ENCODE measurements around the gene OR4C13. TPM values are rescaled to one million over a fixed set of nuclear protein-coding genes. Genes with fewer than 3 reads are reported as not detected.
A peak's percentile ranks its signal among the peaks of the same experiment; 100 is the strongest.
"Not testable (repeated sequence)": the region's sequence is repeated elsewhere in the genome, so short reads cannot be mapped to it uniquely, and the experiment has no call there.

OR4C13 gene
- total RNA-seq, result not detected

DNA sequence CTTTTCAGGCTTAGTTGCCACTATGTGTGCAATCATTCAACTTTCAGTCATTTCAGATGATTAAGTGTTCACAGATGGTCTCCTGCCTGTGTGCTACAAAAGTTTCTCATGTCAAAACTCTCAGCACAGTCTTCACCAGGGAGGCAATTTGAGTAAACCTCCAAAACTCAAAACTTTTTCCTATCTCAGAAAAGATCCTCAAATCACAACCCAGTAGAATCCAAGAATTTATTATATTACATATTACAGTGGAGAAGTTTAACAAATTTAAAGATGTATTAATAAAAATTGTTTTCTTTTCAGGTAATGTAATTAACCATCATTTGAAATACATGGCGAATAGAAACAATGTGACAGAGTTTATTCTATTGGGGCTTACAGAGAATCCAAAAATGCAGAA, at the start of gene OR4C13:
OR4C13 (plus strand) TSS at position 301 of the 400 bp plus-strand sequence; CDS start at position 333, 32 bp downstream.
- ChIA-PET CTCF (no interaction called here), POLR2A (no interaction called here)
- Mint-ChIP-seq H3K36me3 (ENCODE audit: low read depth) (no peaks in the 10 kb centered on the region), H3K27ac (no peak within 1 kb of the TSS), H3K4me1 (ENCODE audit: low read depth) (no peaks in the 10 kb centered on the region), H3K27me3 (ENCODE audit: low read depth) (no peaks in the 10 kb centered on the region), H3K4me3 (no peak within 1 kb of the TSS), H3K9me3 (ENCODE audit: insufficient read depth) (peaks cover 9% of the 10 kb centered on the region)
- ATAC-seq (no peak), DNase-seq (no peak)

- H3K4me1 Mint-ChIP-seq (ENCODE audit: low read depth); H3K27ac Mint-ChIP-seq; POLR2A ChIA-PET; H3K27me3 Mint-ChIP-seq (ENCODE audit: low read depth); H3K36me3 Mint-ChIP-seq (ENCODE audit: low read depth); H3K4me3 Mint-ChIP-seq; DNase-seq; CTCF ChIA-PET; ATAC-seq: not testable (repeated sequence)
- peaks cover 13% of the 10 kb centered on the region for H3K9me3 Mint-ChIP-seq (ENCODE audit: insufficient read depth)
These were observed 40.7 kb upstream of the OR4C13 start for GRCh38 chr11:49911516-49911915.

- CTCF ChIA-PET; H3K4me3 Mint-ChIP-seq; H3K36me3 Mint-ChIP-seq (ENCODE audit: low read depth); POLR2A ChIA-PET; DNase-seq; H3K4me1 Mint-ChIP-seq (ENCODE audit: low read depth); H3K27ac Mint-ChIP-seq; ATAC-seq; H3K27me3 Mint-ChIP-seq (ENCODE audit: low read depth): not testable (repeated sequence)
- H3K9me3 Mint-ChIP-seq (ENCODE audit: insufficient read depth), result peaks cover 22% of the 10 kb centered on the region
These were observed 3.5 kb upstream of the OR4C13 start for GRCh38 chr11:49948701-49949100.

GRCh38 chr11:49973439-49973838, 21.2 kb downstream of the OR4C13 start:
- CTCF ChIA-PET; H3K4me3 Mint-ChIP-seq; H3K27me3 Mint-ChIP-seq (ENCODE audit: low read depth); POLR2A ChIA-PET; H3K4me1 Mint-ChIP-seq (ENCODE audit: low read depth); H3K36me3 Mint-ChIP-seq (ENCODE audit: low read depth); DNase-seq; H3K9me3 Mint-ChIP-seq (ENCODE audit: insufficient read depth); H3K27ac Mint-ChIP-seq; ATAC-seq: not testable (repeated sequence)

- POLR2A ChIA-PET; ATAC-seq; H3K27ac Mint-ChIP-seq; H3K27me3 Mint-ChIP-seq (ENCODE audit: low read depth); H3K4me1 Mint-ChIP-seq (ENCODE audit: low read depth); DNase-seq; H3K4me3 Mint-ChIP-seq; CTCF ChIA-PET; H3K36me3 Mint-ChIP-seq (ENCODE audit: low read depth): not testable (repeated sequence)
- peaks cover 12% of the 10 kb centered on the region for H3K9me3 Mint-ChIP-seq (ENCODE audit: insufficient read depth)
These were observed 30.2 kb downstream of the OR4C13 start, which contains the start of gene OR4C12 for GRCh38 chr11:49982435-49982834. Gene OR4C12 (minus strand): TSS chr11:49982535. CDS start chr11:49982501, 34 bp downstream.

DNA sequence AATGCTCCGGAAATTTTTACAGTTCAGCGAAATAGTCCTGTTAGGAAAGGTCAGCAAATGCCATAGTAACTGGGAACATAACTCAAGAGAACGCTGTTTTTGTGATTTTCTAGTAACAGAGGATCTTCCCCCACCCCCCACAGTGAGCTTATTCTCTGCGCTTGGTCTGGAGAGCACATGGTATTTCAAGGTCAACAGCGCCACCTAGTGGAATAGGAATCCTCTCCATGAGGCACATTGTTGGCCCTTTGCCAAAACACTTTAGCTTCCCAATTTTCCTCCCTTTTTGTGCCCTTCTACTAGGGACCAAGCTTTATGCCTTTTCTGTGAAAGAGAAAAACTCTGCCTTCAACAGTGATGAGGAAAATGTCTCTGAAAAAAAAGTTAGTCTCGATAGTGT, 43.4 kb downstream of the OR4C13 start:
- ATAC-seq (no peak), DNase-seq (peak; percentile 42)
- Mint-ChIP-seq H3K27ac (no peak overlapping the region), H3K4me3 (no peak overlapping the region), H3K9me3 (ENCODE audit: insufficient read depth) (peaks cover 10% of the 10 kb centered on the region), H3K4me1 (ENCODE audit: low read depth) (no peaks in the 10 kb centered on the region), H3K27me3 (ENCODE audit: low read depth) (no peaks in the 10 kb centered on the region), H3K36me3 (ENCODE audit: low read depth) (no peaks in the 10 kb centered on the region)
- CTCF ChIA-PET, result interaction anchor here (0.6 kb wide), 1 partner anchor 1689 kb away, joined by 4 read pairs; no protein-coding TSS in a partner anchor
- POLR2A ChIA-PET, result no interaction called here

Other genes with a start within 250 kb of the OR4C13 start
- not detected for gene OR4C12, start 30.1 kb downstream of the OR4C13 start, total RNA-seq
- gene OR4C45, start 80.5 kb downstream of the OR4C13 start, total RNA-seq, result not detected